Measurements from ENCODE around the gene SULT1C2. TPM values are rescaled to one million over a fixed set of nuclear protein-coding genes. Genes with fewer than 3 reads are reported as not detected.
A peak's percentile ranks its signal among the peaks of the same experiment; 100 is the strongest.

The SULT1C2 gene
- total and polyA plus RNA-seq, 9 of the 15 experiments (the other 6 are each of a cell fraction or from before 2014, with no cell fraction given) = 0.22 TPM; not detected in 8

DNA sequence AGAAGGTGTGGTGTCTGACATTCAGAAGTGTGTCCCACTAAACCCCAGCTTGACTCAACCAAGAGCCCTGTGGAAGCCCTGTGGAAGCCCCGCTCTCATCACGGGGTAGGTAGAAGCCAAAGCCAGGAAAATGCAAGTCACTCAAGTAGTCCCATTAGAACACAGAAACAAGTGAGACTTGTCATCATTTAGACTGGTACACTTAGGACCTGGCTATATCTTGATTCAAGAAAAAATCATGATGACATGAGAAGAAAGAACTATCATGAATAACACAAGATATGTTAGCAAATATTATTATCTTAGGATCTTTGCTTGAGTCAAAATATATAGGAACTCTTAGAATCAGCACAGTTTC is 60.9 kb downstream of the SULT1C2 start:
- ChIA-PET POLR2A (no interaction called here), CTCF (ENCODE audit: low intra/inter-chr PET ratio) (interaction anchor here (1.0 kb wide), 1 partner anchor 234 kb away, joined by 3 read pairs; no protein-coding TSS in a partner anchor)
- FAIRE-seq (no peak), DNase-seq (ENCODE audit: extremely low read depth in 1 of 4, low spot score in 3 of 4) (no peak), ATAC-seq (no peak)
- no peak overlapping the region for H3K9ac ChIP-seq (ENCODE audit: insufficient read depth in 1 of 2, low read depth in 2 of 2, low read length in 2 of 2)
- H3K36me3 ChIP-seq (ENCODE audit: control insufficient read depth, insufficient read depth, low read length) = no peaks in the 10 kb centered on the region
- no peak overlapping the region for H3K27ac ChIP-seq (ENCODE audit: extremely low read depth, low read depth, low read length)
- 0% methylated on average over 2 of the region's 2 CpGs for WGBS (ENCODE audit: insufficient coverage, low coverage, missing lambda C conversion rate)
- H3K79me2 ChIP-seq (ENCODE audit: control insufficient read depth, insufficient read depth, low read length) = no peaks in the 10 kb centered on the region
- no peaks in the 10 kb centered on the region for H4K20me1 ChIP-seq (replicated peaks; ENCODE audit: control insufficient read depth, insufficient read depth, low read length)
- H2AFZ ChIP-seq (ENCODE audit: low read depth, low read length) = no peak overlapping the region
- H3K4me2 ChIP-seq (ENCODE audit: insufficient read depth, low read length) = no peak overlapping the region
- H3K4me3 ChIP-seq = no peak overlapping the region
- intact Hi-C loops (cut with micrococcal nuclease) = no loop called here
- in situ Hi-C loops (cut with MboI) = no loop called here
- peaks cover 6 to 23% of the 10 kb centered on the region in 2 experiments; a peak in 3 of 5 replicates for H3K4me1 ChIP-seq (replicated peaks in 1 of 2; ENCODE audit: control insufficient read depth in 2 of 2, insufficient read depth in 2 of 2, low read length in 2 of 2)
- no peaks in the 10 kb centered on the region for H3K9me3 ChIP-seq (replicated peaks; ENCODE audit: control insufficient read depth, insufficient read depth, low read depth, low read length)
- BruUV-seq (replicated peaks) = no TSS peak
- H3K9me1 ChIP-seq (ENCODE audit: control insufficient read depth, insufficient read depth, low read length) = no peaks in the 10 kb centered on the region
- H3K27me3 ChIP-seq (ENCODE audit: control insufficient read depth in 2 of 2, insufficient read depth in 2 of 2, low read length in 2 of 2) = peaks cover 0 to 3% of the 10 kb centered on the region in 2 experiments; a peak in 1 of 5 replicates
- peak; percentile 70 for TF ChIP-seq MAFG (tag; conservative IDR thresholded peaks at IDR 0.05)
- TF ChIP-seq C11orf30 (IDR thresholded peaks at IDR 0.05; ENCODE audit: low read depth) = peak; percentile 26; the same call in 1 of the 2 replicates
- no peak for TF ChIP-seq GATA2 (CRISPR knock-in tag; IDR thresholded peaks at IDR 0.05)
- TF ChIP-seq FOXK2 (conservative IDR thresholded peaks at IDR 0.05 in 1 of 2, IDR thresholded peaks at IDR 0.05 in 1 of 2; ENCODE audit: low read depth in 2 of 2) = no peak
- peak; percentile 58 for TF ChIP-seq ZNF316 (IDR thresholded peaks at IDR 0.05)
- no peak for TF ChIP-seq ARID1B (IDR thresholded peaks at IDR 0.05)
- TF ChIP-seq, protein P1, sequence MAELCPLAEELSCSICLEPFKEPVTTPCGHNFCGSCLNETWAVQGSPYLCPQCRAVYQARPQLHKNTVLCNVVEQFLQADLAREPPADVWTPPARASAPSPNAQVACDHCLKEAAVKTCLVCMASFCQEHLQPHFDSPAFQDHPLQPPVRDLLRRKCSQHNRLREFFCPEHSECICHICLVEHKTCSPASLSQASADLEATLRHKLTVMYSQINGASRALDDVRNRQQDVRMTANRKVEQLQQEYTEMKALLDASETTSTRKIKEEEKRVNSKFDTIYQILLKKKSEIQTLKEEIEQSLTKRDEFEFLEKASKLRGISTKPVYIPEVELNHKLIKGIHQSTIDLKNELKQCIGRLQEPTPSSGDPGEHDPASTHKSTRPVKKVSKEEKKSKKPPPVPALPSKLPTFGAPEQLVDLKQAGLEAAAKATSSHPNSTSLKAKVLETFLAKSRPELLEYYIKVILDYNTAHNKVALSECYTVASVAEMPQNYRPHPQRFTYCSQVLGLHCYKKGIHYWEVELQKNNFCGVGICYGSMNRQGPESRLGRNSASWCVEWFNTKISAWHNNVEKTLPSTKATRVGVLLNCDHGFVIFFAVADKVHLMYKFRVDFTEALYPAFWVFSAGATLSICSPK (IDR thresholded peaks at IDR 0.05; ENCODE audit: borderline replicate concordance) = no peak
- TF ChIP-seq, protein P2, sequence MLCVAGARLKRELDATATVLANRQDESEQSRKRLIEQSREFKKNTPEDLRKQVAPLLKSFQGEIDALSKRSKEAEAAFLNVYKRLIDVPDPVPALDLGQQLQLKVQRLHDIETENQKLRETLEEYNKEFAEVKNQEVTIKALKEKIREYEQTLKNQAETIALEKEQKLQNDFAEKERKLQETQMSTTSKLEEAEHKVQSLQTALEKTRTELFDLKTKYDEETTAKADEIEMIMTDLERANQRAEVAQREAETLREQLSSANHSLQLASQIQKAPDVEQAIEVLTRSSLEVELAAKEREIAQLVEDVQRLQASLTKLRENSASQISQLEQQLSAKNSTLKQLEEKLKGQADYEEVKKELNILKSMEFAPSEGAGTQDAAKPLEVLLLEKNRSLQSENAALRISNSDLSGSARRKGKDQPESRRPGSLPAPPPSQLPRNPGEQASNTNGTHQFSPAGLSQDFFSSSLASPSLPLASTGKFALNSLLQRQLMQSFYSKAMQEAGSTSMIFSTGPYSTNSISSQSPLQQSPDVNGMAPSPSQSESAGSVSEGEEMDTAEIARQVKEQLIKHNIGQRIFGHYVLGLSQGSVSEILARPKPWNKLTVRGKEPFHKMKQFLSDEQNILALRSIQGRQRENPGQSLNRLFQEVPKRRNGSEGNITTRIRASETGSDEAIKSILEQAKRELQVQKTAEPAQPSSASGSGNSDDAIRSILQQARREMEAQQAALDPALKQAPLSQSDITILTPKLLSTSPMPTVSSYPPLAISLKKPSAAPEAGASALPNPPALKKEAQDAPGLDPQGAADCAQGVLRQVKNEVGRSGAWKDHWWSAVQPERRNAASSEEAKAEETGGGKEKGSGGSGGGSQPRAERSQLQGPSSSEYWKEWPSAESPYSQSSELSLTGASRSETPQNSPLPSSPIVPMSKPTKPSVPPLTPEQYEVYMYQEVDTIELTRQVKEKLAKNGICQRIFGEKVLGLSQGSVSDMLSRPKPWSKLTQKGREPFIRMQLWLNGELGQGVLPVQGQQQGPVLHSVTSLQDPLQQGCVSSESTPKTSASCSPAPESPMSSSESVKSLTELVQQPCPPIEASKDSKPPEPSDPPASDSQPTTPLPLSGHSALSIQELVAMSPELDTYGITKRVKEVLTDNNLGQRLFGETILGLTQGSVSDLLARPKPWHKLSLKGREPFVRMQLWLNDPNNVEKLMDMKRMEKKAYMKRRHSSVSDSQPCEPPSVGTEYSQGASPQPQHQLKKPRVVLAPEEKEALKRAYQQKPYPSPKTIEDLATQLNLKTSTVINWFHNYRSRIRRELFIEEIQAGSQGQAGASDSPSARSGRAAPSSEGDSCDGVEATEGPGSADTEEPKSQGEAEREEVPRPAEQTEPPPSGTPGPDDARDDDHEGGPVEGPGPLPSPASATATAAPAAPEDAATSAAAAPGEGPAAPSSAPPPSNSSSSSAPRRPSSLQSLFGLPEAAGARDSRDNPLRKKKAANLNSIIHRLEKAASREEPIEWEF (CRISPR knock-in tag; IDR thresholded peaks at IDR 0.05) = no peak
- TF ChIP-seq, protein P3, sequence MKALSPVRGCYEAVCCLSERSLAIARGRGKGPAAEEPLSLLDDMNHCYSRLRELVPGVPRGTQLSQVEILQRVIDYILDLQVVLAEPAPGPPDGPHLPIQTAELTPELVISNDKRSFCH (CRISPR knock-in tag; IDR thresholded peaks at IDR 0.05) = no peak
- TF ChIP-seq, protein P3 (tag; IDR thresholded peaks at IDR 0.05) = no peak
- TF ChIP-seq, protein P4, sequence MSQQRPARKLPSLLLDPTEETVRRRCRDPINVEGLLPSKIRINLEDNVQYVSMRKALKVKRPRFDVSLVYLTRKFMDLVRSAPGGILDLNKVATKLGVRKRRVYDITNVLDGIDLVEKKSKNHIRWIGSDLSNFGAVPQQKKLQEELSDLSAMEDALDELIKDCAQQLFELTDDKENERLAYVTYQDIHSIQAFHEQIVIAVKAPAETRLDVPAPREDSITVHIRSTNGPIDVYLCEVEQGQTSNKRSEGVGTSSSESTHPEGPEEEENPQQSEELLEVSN (IDR thresholded peaks at IDR 0.05; ENCODE audit: borderline replicate concordance in 1 of 2, extremely low read depth in 1 of 2, insufficient read depth in 1 of 2, insufficient read length in 1 of 2, low read depth in 1 of 2, low read length in 1 of 2, poor library complexity in 1 of 2, severe bottlenecking in 1 of 2) = no peak
- TF ChIP-seq NR3C1 (CRISPR knock-in tag; IDR thresholded peaks at IDR 0.05) = no peak
- TF ChIP-seq, protein P5, sequence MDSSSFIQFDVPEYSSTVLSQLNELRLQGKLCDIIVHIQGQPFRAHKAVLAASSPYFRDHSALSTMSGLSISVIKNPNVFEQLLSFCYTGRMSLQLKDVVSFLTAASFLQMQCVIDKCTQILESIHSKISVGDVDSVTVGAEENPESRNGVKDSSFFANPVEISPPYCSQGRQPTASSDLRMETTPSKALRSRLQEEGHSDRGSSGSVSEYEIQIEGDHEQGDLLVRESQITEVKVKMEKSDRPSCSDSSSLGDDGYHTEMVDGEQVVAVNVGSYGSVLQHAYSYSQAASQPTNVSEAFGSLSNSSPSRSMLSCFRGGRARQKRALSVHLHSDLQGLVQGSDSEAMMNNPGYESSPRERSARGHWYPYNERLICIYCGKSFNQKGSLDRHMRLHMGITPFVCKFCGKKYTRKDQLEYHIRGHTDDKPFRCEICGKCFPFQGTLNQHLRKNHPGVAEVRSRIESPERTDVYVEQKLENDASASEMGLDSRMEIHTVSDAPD (CRISPR knock-in tag; IDR thresholded peaks at IDR 0.05) = no peak
